Breast epithelium (tissue), 4 donors: ENCODE measurements around the gene UCK1. TPM values are rescaled to one million over a fixed set of nuclear protein-coding genes. Genes with fewer than 3 reads are reported as not detected.

Experiments used
- DNase-seq, 2 donors: peaks; one replicate each; pipeline ENCODE4 v3.0.0-alpha.2; 2019; ENCODE audit warnings: low spot score in 2 of 2
- H3K27ac ChIP-seq, 2 donors: fragments of 200-600 bp; sonication (generic) in 1 of 2; one replicate each; pipeline ENCODE4 v1.5.1; 2016 to 2019; ENCODE audit warnings: mild to moderate bottlenecking in 1 of 2
- H3K27me3 ChIP-seq, 2 donors: fragments of 200-600 bp; sonication (generic) in 1 of 2; one replicate each; pipeline versions ENCODE4 v1.5.1 to v1.6.0; 2017 to 2019; ENCODE audit warnings: control low read depth in 1 of 2, mild to moderate bottlenecking in 1 of 2
- H3K36me3 ChIP-seq: fragments of 200-600 bp; one replicate; pipeline ENCODE4 v1.5.1; 2019
- H3K4me1 ChIP-seq, 2 donors: fragments of 200-600 bp; sonication (generic); one replicate each; pipeline ENCODE4 v1.5.1; 2016 to 2019; ENCODE audit warnings: control low read depth in 1 of 2
- H3K4me3 ChIP-seq, 3 donors: fragments of 200-600 bp; sonication (generic); 1 replicate in 2 of 3; 2 replicates in 1 of 3; pipeline ENCODE4 v1.5.1; 2016 to 2019; ENCODE audit warnings: mild to moderate bottlenecking in 3 of 3, moderate library complexity in 2 of 3
- H3K9me3 ChIP-seq, 2 donors: fragments of 200-600 bp; sonication (generic) in 1 of 2; one replicate each; pipeline ENCODE4 v1.5.1; 2016 to 2019; ENCODE audit warnings: control low read depth in 1 of 2
- POLR2A ChIP-seq: fragments of 450-650 bp; IDR thresholded peaks from one replicate; pipeline ENCODE4 v1.6.1; 2016; ENCODE audit warnings: antibody characterized with exemption, mild to moderate bottlenecking, moderate library complexity
- POLR2AphosphoS5 ChIP-seq, 3 donors: sonication (generic); formaldehyde crosslinking; IDR thresholded peaks; one replicate each; pipeline ENCODE4 v1.6.1; 2017; ENCODE audit warnings: antibody characterized with exemption in 3 of 3
- intact Hi-C: fragments of 100-400 bp; cut with DNase I; formaldehyde crosslinking; loops from one replicate; pipeline ENCODE4 v1.15.1; 2023; ENCODE audit warnings: low total_unique reads
- total RNA-seq, 3 donors: library from RNA; depleted of rRNA; stranded (reverse); fragments of >200 nt; gene quantifications; one replicate each; pipeline ENCODE4 v1.1.0, GENCODE V29; 2016
- TF ChIP-seq, protein P1 (sequence below), 3 donors: fragments of 450-650 bp; IDR thresholded peaks; one replicate each; pipeline ENCODE4 v1.5.1; 2016 to 2017; ENCODE audit warnings: antibody characterized with exemption in 3 of 3, mild to moderate bottlenecking in 3 of 3, moderate library complexity in 3 of 3

UCK1 gene
- total RNA-seq, 3 donors from 2014 or later: 33.4 to 61.0 (median 37.7) TPM

DNA sequence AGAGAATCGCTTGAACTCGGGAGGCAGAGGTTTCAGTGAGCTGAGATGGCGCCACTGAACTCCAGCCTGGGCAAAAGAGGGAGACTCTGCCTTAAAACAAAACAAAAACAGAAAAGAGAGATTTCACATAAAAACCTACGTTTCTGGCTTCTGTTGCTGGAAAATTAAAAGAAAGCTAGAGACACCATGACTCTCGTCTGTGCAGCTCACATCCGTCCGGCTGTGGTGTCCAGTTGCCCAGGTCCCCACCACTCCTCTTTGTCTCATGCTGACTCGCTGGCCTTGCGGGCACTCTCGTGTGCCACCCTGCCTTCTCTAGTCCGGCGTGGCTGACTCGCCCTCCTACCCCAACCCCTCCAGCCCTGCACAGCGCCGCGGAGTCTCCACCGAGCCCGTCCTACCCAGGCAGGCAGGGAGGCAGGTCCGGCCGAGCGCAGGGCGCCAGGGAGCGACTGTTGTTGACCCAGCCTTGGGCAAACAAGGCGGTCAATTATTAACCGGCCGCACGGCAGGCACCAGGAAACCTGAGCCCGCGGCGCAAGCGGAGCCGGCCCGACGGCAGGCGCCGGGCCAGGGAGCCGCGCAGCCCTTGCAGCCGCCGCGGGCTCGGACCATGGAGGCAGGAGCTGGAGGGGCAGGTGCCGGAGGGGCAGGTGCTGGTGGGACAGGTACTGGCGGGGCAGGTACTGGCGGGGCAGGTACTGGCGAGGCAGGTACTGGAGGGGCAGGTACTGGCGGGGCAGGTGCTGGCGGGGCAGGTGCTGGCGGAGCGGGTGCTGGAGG is 14.1 kb upstream of the UCK1 start, which contains the start of gene PRRT1B:
Gene PRRT1B (plus strand): TSS at position 521 of the 783 bp plus-strand sequence. CDS start 93 bp downstream, at position 614.
- intact Hi-C loops: no loop called here
- Histone ChIP-seq H3K27me3 (peaks cover 12 to 20% of the 10 kb centered on the region in 2 donors), H3K4me1 (peaks cover 0 to 7% of the 10 kb centered on the region in 2 donors), H3K4me3 (peak within 1 kb of the TSS in 2 of 3 donors; percentile 35 to 52), H3K27ac (no peak within 1 kb of the TSS), H3K9me3 (peaks cover 20 to 23% of the 10 kb centered on the region in 2 donors), H3K36me3 (no peaks in the 10 kb centered on the region)
- no peak for TF ChIP-seq POLR2AphosphoS5 (IDR thresholded peaks at IDR 0.05)
- TF ChIP-seq POLR2A: no peak
- TF ChIP-seq, protein P1, sequence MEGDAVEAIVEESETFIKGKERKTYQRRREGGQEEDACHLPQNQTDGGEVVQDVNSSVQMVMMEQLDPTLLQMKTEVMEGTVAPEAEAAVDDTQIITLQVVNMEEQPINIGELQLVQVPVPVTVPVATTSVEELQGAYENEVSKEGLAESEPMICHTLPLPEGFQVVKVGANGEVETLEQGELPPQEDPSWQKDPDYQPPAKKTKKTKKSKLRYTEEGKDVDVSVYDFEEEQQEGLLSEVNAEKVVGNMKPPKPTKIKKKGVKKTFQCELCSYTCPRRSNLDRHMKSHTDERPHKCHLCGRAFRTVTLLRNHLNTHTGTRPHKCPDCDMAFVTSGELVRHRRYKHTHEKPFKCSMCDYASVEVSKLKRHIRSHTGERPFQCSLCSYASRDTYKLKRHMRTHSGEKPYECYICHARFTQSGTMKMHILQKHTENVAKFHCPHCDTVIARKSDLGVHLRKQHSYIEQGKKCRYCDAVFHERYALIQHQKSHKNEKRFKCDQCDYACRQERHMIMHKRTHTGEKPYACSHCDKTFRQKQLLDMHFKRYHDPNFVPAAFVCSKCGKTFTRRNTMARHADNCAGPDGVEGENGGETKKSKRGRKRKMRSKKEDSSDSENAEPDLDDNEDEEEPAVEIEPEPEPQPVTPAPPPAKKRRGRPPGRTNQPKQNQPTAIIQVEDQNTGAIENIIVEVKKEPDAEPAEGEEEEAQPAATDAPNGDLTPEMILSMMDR (IDR thresholded peaks at IDR 0.05): no peak
- peak in 1 of 2 donors; percentile 83 for DNase-seq

DNA sequence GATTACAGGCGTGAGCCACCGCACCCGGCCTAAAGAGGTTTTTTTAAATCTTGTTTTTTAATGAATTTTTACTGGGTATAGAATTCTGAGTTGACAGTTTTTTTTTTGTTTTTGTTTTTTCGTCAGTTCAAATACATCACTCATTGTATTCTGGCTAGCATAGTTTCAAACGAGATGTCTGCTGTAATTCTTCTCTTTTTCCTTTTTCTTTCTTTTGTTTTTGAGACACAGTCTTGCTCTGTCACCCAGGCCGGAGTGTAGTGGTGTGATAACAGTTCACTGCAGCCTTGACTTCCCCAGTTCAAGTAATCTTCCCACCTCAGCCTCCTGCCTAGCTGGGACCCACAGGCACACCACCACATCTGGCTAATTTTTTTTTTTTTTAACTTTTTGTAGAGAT is 12.1 kb upstream of the UCK1 start:
- Histone ChIP-seq H3K27me3 (peaks cover 12 to 20% of the 10 kb centered on the region in 2 donors), H3K4me1 (peaks cover 0 to 7% of the 10 kb centered on the region in 2 donors), H3K27ac (no peak overlapping the region), H3K4me3 (no peak overlapping the region), H3K9me3 (peaks cover 20 to 23% of the 10 kb centered on the region in 2 donors), H3K36me3 (no peaks in the 10 kb centered on the region)
- DNase-seq: no peak
- intact Hi-C loops: no loop called here
- TF ChIP-seq POLR2AphosphoS5 (IDR thresholded peaks at IDR 0.05) (no peak), POLR2A (no peak)
- TF ChIP-seq, protein P1 (IDR thresholded peaks at IDR 0.05): no peak

DNA sequence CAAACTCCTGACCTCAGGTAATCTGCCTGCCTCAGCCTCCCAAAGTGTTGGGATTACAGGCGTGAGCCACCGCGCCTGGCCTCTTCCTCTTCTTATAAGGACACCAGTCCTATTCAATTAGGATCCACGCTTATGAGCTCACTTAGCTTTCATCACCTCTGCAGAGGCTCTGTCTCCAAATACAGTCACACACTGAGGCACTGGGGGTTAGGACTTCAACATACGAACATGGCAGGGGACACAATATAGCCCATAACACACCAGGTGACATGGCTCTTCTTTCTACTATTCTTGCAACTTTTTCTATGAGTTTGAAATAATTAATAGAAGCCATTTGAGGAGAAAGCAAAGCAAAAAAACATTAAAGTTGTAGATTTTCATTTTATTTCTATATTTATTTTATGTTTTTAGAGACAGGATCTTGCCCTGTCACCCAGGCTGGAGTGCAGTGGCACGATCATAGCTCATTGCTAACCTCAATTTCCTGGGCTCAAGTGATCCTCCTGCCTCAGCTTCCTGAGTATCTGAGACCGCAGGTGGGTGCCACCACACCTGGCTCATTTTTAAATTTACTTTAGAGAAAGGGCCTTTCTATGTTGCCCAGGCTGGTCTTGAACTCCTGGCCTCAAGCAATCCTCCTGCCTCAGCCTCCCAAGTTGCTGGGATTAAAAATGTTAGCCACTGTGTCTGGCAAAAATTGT is 8.3 kb upstream of the UCK1 start:
- Histone ChIP-seq H3K27me3 (no peaks in the 10 kb centered on the region), H3K36me3 (no peaks in the 10 kb centered on the region), H3K9me3 (peaks cover 19 to 23% of the 10 kb centered on the region in 2 donors), H3K4me1 (no peaks in the 10 kb centered on the region), H3K4me3 (no peak overlapping the region), H3K27ac (no peak overlapping the region)
- TF ChIP-seq, protein P1 (IDR thresholded peaks at IDR 0.05): no peak
- no peak for DNase-seq
- intact Hi-C loops: no loop called here

DNA sequence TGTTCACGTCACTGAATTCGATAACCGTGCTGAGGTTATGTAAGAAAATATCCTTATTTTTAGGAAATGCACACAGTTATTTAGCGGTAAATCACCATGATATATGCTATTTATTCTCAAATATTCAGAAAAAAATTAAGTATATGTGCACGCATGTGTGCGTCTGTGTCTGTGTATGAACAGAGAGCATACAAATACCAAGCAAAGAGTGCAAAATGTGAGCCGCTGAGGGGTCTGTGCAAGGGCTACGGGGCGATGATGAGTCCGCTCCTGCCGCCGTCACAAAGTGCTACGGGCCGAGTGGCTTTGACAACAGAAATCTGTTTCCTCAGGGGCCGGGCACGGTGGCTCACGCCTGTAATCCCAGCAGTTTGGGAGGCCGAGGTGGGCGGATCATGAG is 6.9 kb upstream of the UCK1 start:
- TF ChIP-seq POLR2AphosphoS5 (IDR thresholded peaks at IDR 0.05): no peak
- intact Hi-C loops: no loop called here

DNA sequence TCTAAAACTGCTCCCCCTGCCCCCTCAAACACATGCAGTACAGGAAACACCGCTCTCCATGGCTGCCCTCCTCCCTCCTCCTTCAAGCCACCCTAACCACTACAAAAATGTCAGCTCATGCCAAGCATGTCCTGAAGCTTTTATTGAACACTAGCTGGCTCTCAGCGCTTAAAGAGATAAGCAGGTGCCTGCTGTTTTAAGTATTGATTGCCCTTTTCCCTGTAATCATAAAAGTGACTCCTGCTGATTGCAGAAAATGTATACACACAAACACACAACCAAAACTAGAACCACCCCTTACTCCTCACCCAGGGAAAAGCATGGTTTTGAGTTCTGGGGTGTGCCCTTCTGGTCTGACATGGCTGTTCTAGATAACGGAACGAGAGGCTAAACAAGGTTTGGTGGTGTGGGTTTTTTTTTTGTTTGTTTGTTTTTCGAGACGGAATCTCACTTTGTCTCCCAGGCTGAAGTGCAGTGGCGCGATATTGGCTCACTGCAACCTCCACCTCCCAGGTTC is 3.7 kb upstream of the UCK1 start:
- H3K4me3 ChIP-seq: no peak overlapping the region
- intact Hi-C loops: no loop called here
- no peak overlapping the region for H3K27ac ChIP-seq

More for the DNA sequence above, 6.9 kb upstream of the UCK1 start:
- no peaks in the 10 kb centered on the region for H3K36me3 ChIP-seq
- H3K4me1 ChIP-seq: no peaks in the 10 kb centered on the region
- DNase-seq: no peak
- peaks cover 7 to 11% of the 10 kb centered on the region in 2 donors for H3K9me3 ChIP-seq
- no peaks in the 10 kb centered on the region for H3K27me3 ChIP-seq
- H3K4me3 ChIP-seq: no peak overlapping the region
- no peak overlapping the region for H3K27ac ChIP-seq

More for the DNA sequence above, 3.7 kb upstream of the UCK1 start:
- DNase-seq: no peak
- peaks cover 6 to 7% of the 10 kb centered on the region in 2 donors for H3K4me1 ChIP-seq
- H3K27me3 ChIP-seq: no peaks in the 10 kb centered on the region
- TF ChIP-seq POLR2AphosphoS5 (IDR thresholded peaks at IDR 0.05): no peak
- TF ChIP-seq POLR2A: no peak
- TF ChIP-seq, protein P1 (IDR thresholded peaks at IDR 0.05): no peak
- H3K9me3 ChIP-seq: no peaks in the 10 kb centered on the region
- H3K36me3 ChIP-seq: no peaks in the 10 kb centered on the region
